Measurements from ENCODE around the gene S100A9.
A peak's percentile ranks its signal among the peaks of the same experiment; 100 is the strongest.
"Not testable (repeated sequence)": the region's sequence is repeated elsewhere in the genome, so short reads cannot be mapped to it uniquely, and the experiment has no call there.

The S100A9 gene

GRCh38 chr1:153390938-153391710 lies 33.5 kb downstream of the S100A9 start, which contains the start of gene S100A8:
S100A8 (minus strand) TSS chr1:153391073; CDS start chr1:153390535, 538 bp downstream.
- no peak for DNase-seq

- DNase-seq = no peak
Measured at GRCh38 chr1:153392258-153392657, 34.6 kb downstream of the S100A9 start.

GRCh38 chr1:153392822-153393221 lies 35.2 kb downstream of the S100A9 start:
- no peak for DNase-seq

- no peak for DNase-seq
Measured at GRCh38 chr1:153393926-153394325, 36.3 kb downstream of the S100A9 start.

GRCh38 chr1:153394391-153394790 lies 36.7 kb downstream of the S100A9 start:
- DNase-seq = no peak

- no peak for DNase-seq
Measured at GRCh38 chr1:153395136-153395685, 37.6 kb downstream of the S100A9 start.

- DNase-seq = no peak
Measured at GRCh38 chr1:153395776-153396175, 38.1 kb downstream of the S100A9 start.

GRCh38 chr1:153396461-153396860 lies 38.8 kb downstream of the S100A9 start:
- no peak for DNase-seq

GRCh38 chr1:153397051-153397923 lies 39.6 kb downstream of the S100A9 start:
- DNase-seq = peak; percentile 82

GRCh38 chr1:153397924-153398651 lies 40.4 kb downstream of the S100A9 start:
- no peak for DNase-seq

GRCh38 chr1:153399401-153400055 lies 41.9 kb downstream of the S100A9 start:
- DNase-seq = no peak

GRCh38 chr1:153400244-153400643 lies 42.6 kb downstream of the S100A9 start:
- DNase-seq = no peak

GRCh38 chr1:153401461-153401860 lies 43.8 kb downstream of the S100A9 start:
- no peak for DNase-seq

GRCh38 chr1:153402226-153402625 lies 44.6 kb downstream of the S100A9 start:
- DNase-seq = no peak

GRCh38 chr1:153403421-153404085 lies 45.9 kb downstream of the S100A9 start:
- DNase-seq = no peak

- DNase-seq = no peak
Measured at GRCh38 chr1:153404086-153404635, 46.5 kb downstream of the S100A9 start.

GRCh38 chr1:153404768-153405167 lies 47.1 kb downstream of the S100A9 start:
- DNase-seq = no peak

- DNase-seq = not testable (repeated sequence)
Measured at GRCh38 chr1:153405825-153406599, 48.4 kb downstream of the S100A9 start.

GRCh38 chr1:153407274-153407673 lies 49.6 kb downstream of the S100A9 start:
- not testable (repeated sequence) for DNase-seq

All from NCI-H524 treated with DMSO at 0.1 percent for 48 hours (cell line).